Karpas-422 (cell line): ENCODE data around the gene REEP6. TPM values are rescaled to one million over a fixed set of nuclear protein-coding genes. Genes with fewer than 3 reads are reported as not detected.
"Not testable (repeated sequence)": the region's sequence is repeated elsewhere in the genome, so short reads cannot be mapped to it uniquely, and the experiment has no call there.

ENCODE experiments used
- DNase-seq: peaks from one replicate; pipeline ENCODE4 v3.0.0-alpha.2; 2015
- H2AFZ ChIP-seq: fragments of 200-600 bp; sonication (generic); 2 replicates; pipeline ENCODE4 v1.6.1; 2014; ENCODE audit warnings: antibody characterized with exemption, low read length, mixed read lengths
- H3K27ac ChIP-seq: fragments of 200-600 bp; sonication (generic); 2 replicates; pipeline ENCODE4 v1.5.1; 2014; ENCODE audit warnings: mild to moderate bottlenecking, low read length, moderate library complexity
- H3K27me3 ChIP-seq: fragments of 200-600 bp; sonication (generic); 2 replicates; pipeline ENCODE4 v1.6.1; 2014; ENCODE audit warnings: low read length, mixed read lengths
- H3K36me3 ChIP-seq: fragments of 200-600 bp; sonication (generic); 2 replicates; pipeline ENCODE4 v1.6.1; 2014; ENCODE audit warnings: low read length, mixed read lengths; ENCODE audit not compliant: insufficient read depth
- H3K4me1 ChIP-seq: fragments of 200-600 bp; sonication (generic); 2 replicates; pipeline ENCODE4 v1.6.1; 2014; ENCODE audit warnings: mild to moderate bottlenecking, low read length, mixed read lengths
- H3K4me2 ChIP-seq: fragments of 200-600 bp; sonication (generic); 2 replicates; pipeline ENCODE4 v1.6.1; 2014; ENCODE audit warnings: low read length, low read depth, mild to moderate bottlenecking; ENCODE audit not compliant: poor library complexity, severe bottlenecking
- H3K4me3 ChIP-seq: fragments of 200-600 bp; sonication (generic); 2 replicates; pipeline ENCODE4 v1.5.1; 2014; ENCODE audit warnings: mild to moderate bottlenecking, antibody characterized with exemption, low read length, mixed read lengths
- H3K79me2 ChIP-seq: fragments of 200-600 bp; sonication (generic); 2 replicates; pipeline ENCODE4 v1.6.1; 2014; ENCODE audit warnings: mild to moderate bottlenecking, low read length, mixed read lengths
- H3K9ac ChIP-seq: fragments of 200-600 bp; sonication (generic); 2 replicates; pipeline ENCODE4 v1.6.0; 2014; ENCODE audit warnings: low read length
- H3K9me2 ChIP-seq: fragments of 200-600 bp; sonication (generic), shearing (Covaris generic); replicated peaks from 2 replicates; pipeline ENCODE4 v1.6.0; 2014; ENCODE audit warnings: mild to moderate bottlenecking, low read length, moderate library complexity; ENCODE audit not compliant: insufficient read depth
- H3K9me3 ChIP-seq: fragments of 300-700, 200-600 bp; sonication (generic); 2 replicates; pipeline ENCODE4 v1.6.1; 2014; ENCODE audit warnings: low read length, mixed read lengths
- H4K20me1 ChIP-seq: fragments of 200-600 bp; sonication (generic); 2 replicates; pipeline ENCODE4 v1.6.1; 2014; ENCODE audit warnings: mild to moderate bottlenecking, antibody characterized with exemption, low read length, low read depth; ENCODE audit not compliant: insufficient read depth
- total RNA-seq: library from RNA; depleted of rRNA; stranded (reverse); fragments of >200 nt; shearing (Covaris generic); gene quantifications from 2 replicates; pipeline ENCODE4 v1.2.3, GENCODE V29; 2014; ENCODE audit warnings: low replicate concordance

REEP6 gene
- total RNA-seq, 1 experiment from 2014 or later, result 1.5 TPM

DNA sequence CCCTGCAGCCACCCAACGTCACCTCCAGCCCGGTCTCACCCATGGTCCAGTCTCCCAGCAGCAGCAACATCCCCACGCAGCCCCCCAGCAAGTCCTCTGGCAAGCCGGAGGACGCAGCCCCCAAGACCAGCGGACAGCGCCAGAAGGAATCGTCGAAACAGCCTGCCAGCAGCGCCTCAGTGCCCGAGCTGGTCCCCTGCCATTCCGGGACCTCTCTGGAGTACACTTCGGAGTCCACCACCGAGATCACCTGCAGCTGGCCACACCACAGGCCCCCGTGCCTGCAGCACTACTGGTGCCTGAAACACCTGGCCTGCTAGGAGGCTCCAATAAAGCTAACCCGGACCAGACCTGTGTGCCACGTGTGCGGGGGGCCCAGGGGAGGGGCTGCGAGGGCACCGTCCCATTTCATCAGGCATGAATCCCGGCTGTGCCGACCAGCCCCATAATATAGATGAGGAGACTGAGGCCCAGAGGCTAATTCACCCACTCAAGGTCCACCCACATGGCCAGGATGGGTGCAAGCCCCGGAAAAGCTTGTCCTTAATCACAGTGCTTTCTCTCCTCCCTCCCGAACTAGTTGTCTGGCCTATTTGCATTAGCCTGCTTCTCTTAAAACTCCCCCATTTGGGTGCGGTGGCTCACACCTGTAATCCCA lies 6.7 kb downstream of the REEP6 start:
- DNase-seq, result no peak
- no peak overlapping the region for H3K27ac ChIP-seq
- no peaks in the 10 kb centered on the region for H3K27me3 ChIP-seq
- H3K4me1 ChIP-seq, result peaks cover 5% of the 10 kb centered on the region; the same call in 1 of the 2 replicates
- no peaks in the 10 kb centered on the region for H3K9me2 ChIP-seq
- no peaks in the 10 kb centered on the region for H3K36me3 ChIP-seq
- H3K4me3 ChIP-seq, result no peak overlapping the region
- H3K9ac ChIP-seq, result no peak overlapping the region
- H2AFZ ChIP-seq, result no peak overlapping the region
- H4K20me1 ChIP-seq, result no peaks in the 10 kb centered on the region
- no peak overlapping the region for H3K4me2 ChIP-seq
- H3K79me2 ChIP-seq, result no peaks in the 10 kb centered on the region
- H3K9me3 ChIP-seq, result no peaks in the 10 kb centered on the region

DNA sequence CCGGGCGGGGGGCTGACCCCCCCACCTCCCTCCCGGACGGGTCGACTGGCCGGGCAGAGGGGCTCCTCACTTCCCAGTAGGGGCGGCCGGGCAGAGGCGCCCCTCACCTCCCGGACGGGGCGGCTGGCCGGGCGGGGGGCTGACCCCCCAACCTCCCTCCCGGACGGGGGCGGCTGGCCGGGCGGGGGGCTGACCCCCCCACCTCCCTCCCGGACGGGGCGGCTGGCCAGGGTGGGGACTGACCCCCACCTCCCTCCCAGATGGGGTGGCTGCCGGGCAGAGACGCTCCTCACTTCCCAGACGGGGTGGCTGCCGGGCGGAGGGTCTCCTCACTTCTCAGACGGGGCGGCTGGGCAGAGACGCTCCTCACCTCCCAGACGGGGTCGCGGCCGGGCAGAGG lies 8.2 kb downstream of the REEP6 start:
- H3K36me3 ChIP-seq, DNase-seq, H4K20me1 ChIP-seq, H2AFZ ChIP-seq, H3K4me3 ChIP-seq, H3K79me2 ChIP-seq, H3K27me3 ChIP-seq, H3K9ac ChIP-seq, H3K9me2 ChIP-seq, H3K9me3 ChIP-seq, H3K27ac ChIP-seq, H3K4me2 ChIP-seq: not testable (repeated sequence)
- H3K4me1 ChIP-seq, result peaks cover 11% of the 10 kb centered on the region

DNA sequence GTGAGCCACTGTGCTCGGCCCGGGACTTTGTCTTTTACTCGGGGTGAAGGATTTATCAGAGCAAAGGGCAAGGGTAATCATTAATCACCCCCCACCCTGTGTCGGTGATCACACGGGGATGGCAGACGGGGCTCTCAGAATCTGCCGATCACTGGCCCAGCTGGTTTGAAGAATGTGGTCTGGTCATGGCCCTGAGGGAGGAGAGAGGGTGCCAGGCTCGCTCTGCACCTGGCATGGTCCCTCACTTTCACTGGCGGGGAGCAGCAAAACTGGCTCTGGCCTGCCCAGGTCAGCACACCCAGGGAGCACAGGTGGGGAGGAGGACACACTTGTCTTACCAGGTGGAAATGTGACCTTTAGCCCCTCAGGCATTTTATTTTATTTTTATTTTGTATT lies 10.2 kb downstream of the REEP6 start:
- Histone ChIP-seq H3K9ac (no peak overlapping the region), H2AFZ (no peak overlapping the region), H4K20me1 (no peaks in the 10 kb centered on the region), H3K9me2 (no peaks in the 10 kb centered on the region), H3K79me2 (no peaks in the 10 kb centered on the region), H3K9me3 (no peaks in the 10 kb centered on the region), H3K4me1 (peaks cover 11% of the 10 kb centered on the region), H3K27ac (no peak overlapping the region), H3K36me3 (no peaks in the 10 kb centered on the region), H3K27me3 (no peaks in the 10 kb centered on the region), H3K4me2 (no peak overlapping the region), H3K4me3 (no peak overlapping the region)
- DNase-seq, result no peak

DNA sequence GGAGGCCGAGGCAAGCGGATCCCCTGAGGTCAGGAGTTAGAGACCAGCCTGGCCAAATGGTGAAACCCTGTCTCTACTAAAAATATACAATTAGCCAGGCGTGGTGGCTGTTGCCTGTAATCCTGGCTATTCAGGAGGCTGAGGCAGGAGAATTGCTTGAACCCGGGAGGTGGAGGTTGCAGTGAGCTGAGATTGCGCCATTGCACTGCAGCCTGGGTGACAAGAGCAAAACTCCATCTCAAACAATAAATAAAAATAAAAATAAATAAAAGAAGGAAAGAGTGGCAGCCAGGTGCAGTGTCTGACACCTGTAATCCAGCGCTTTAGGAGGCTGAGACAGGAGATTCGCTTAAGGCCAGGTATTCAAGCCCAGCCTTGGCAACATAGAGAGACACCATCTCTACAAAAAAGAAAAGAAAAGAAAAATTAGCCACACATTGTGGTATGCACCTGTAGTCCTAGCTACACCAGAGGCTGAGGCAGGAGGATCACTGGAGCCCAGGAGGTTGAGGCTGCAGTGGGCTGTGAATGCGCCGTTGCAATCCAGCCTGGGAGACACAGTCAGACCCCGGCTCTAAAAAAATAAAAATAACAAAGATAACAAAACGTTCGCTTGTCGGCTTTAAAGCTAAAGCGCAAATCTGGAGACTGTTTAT lies 11.6 kb downstream of the REEP6 start:
- H4K20me1 ChIP-seq, result no peaks in the 10 kb centered on the region
- no peaks in the 10 kb centered on the region for H3K9me2 ChIP-seq
- H2AFZ ChIP-seq, result no peak overlapping the region
- H3K4me2 ChIP-seq, result no peak overlapping the region
- no peak overlapping the region for H3K4me3 ChIP-seq
- no peaks in the 10 kb centered on the region for H3K9me3 ChIP-seq
- H3K79me2 ChIP-seq, result no peaks in the 10 kb centered on the region
- H3K36me3 ChIP-seq, result no peaks in the 10 kb centered on the region
- H3K9ac ChIP-seq, result no peak overlapping the region
- peaks cover 11% of the 10 kb centered on the region for H3K4me1 ChIP-seq
- H3K27me3 ChIP-seq, result no peaks in the 10 kb centered on the region
- no peak overlapping the region for H3K27ac ChIP-seq
- DNase-seq, result no peak

DNA sequence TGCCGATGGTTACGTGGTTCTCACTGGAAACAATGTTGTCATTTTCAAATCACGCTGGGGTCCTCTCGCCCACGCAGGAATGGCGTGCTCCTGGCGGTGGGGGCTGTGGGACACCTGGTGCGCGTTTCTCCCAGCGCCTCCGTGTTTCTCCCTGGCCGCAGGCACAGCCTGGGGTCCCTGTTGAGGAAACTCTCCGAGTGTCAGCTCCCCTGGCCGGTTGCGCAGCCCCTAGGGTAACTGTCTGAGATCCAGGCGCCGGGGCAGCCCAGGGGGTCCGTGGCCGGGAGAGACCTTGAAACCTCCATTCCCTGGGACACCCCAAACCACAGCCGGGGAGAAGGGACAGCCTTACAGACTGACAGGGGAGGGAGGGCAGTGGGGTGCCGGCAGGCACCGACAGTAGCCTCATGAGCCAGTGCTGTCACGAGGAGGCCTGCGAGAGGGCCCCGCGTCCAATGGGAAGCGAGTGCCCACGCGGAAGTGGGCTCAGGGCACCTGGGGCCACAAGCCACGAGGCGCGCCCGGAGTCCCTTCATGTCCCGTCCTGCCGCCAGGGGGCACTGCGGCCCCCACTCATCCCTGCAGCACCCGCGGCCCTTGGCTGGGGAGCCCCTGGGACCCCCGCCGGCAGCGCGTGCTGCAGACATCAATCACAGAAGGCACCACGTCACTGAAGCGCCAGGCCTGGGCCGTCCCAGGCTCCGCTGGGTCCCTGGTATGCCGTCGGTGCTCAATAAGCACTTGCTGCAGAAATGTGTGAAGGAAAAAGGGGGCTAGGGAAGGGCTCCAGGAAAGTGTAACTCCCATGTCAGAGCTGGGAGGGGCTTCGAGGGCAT lies 12.3 kb downstream of the REEP6 start:
- Histone ChIP-seq H3K4me1 (peaks cover 7% of the 10 kb centered on the region), H2AFZ (peak overlapping the region; percentile 42; the same call in 1 of the 2 replicates), H3K9me3 (no peaks in the 10 kb centered on the region), H3K27ac (no peak overlapping the region), H3K4me2 (no peak overlapping the region), H4K20me1 (no peaks in the 10 kb centered on the region), H3K79me2 (no peaks in the 10 kb centered on the region), H3K36me3 (no peaks in the 10 kb centered on the region), H3K27me3 (no peaks in the 10 kb centered on the region), H3K9ac (0 out of 2 replicates have a peak overlapping the region, but pooled peaks have one; percentile 27), H3K9me2 (no peaks in the 10 kb centered on the region), H3K4me3 (no peak overlapping the region)
- DNase-seq, result peak; percentile 89

DNA sequence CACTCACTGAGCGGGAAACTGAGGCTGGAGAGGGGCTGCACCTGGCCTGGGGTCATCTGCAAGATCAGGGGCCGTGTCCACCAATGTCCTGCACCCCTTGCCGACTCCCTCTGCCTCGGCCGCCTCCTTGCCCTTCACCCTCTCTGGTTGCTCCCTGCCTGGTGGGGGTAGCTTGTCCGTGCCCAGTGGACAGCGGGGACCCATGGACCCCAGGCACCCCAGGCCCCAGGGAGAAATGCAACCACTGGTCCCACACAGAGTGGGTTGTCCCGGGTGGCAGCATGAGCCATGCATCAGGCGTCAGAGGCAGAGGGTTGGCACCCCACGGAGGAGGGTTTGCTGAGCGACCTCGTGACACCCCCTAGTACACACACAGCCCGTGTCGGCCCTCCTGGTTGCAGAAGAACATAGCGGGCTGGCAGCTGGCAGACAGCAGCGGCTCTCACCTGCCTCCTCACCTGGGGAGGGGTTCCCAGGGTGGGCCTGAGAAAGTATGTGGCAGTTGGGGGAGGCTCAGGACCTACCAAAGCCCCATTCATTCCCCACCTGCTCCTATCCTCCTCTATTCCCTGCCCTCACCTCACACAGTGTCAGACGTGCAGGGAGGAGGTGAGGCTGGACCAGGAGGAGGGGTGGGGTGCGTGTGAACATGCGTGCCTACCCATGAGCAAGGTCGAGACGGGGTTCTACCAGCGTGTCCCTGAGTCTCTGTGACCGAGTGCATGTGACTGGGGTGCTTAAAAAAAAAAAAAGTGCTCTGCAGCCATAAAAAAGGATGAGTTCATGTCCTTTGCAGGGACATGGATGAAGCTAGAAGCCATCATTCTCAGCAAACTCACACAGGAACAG lies 13.2 kb downstream of the REEP6 start:
- Histone ChIP-seq H3K36me3 (no peaks in the 10 kb centered on the region), H3K9me3 (no peaks in the 10 kb centered on the region), H3K4me3 (no peak overlapping the region), H3K4me2 (no peak overlapping the region), H3K9ac (0 out of 2 replicates have a peak overlapping the region, but pooled peaks have one; percentile 27), H3K79me2 (no peaks in the 10 kb centered on the region), H3K4me1 (peaks cover 7% of the 10 kb centered on the region), H3K27ac (no peak overlapping the region), H2AFZ (no peak overlapping the region), H4K20me1 (no peaks in the 10 kb centered on the region), H3K27me3 (no peaks in the 10 kb centered on the region), H3K9me2 (no peaks in the 10 kb centered on the region)
- DNase-seq, result no peak

DNA sequence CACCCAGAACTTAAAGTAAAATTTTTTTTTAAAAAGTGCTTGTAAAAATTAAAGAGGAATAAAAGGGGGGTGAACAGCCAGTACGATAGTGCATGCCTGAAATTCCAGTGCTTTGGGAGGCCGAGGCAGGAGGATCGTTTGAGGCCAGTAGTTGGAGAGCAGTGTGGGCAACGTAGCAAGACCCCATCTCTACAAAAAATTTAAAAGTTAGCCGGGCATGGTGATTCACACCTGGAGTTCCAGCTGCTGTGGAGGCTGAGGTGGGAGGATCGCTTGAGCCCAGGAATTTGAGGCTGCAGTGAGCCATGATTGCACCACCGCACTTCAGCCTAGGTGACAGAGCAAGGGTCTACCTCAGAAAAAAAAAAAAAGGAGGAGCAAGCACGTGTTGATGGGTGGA lies 14.0 kb downstream of the REEP6 start:
- Histone ChIP-seq H3K4me1 (peaks cover 7% of the 10 kb centered on the region), H3K9me2 (no peaks in the 10 kb centered on the region), H3K79me2 (no peaks in the 10 kb centered on the region), H3K27me3 (no peaks in the 10 kb centered on the region), H3K36me3 (no peaks in the 10 kb centered on the region), H3K27ac (no peak overlapping the region), H3K9ac (no peak overlapping the region), H3K4me3 (no peak overlapping the region), H3K4me2 (no peak overlapping the region), H2AFZ (no peak overlapping the region), H3K9me3 (no peaks in the 10 kb centered on the region), H4K20me1 (no peaks in the 10 kb centered on the region)
- DNase-seq, result no peak
